OCI-LY1 (cell line): ENCODE results near the gene TBC1D8.
"Not testable (repeated sequence)": the region's sequence is repeated elsewhere in the genome, so short reads cannot be mapped to it uniquely, and the experiment has no call there.

Source experiments
- H2AFZ ChIP-seq: fragments of 200-600 bp; sonication (generic), shearing (Covaris generic); 2 replicates; pipeline ENCODE4 v1.6.0; 2014; ENCODE audit warnings: antibody characterized with exemption, mild to moderate bottlenecking, low read length
- H3F3A ChIP-seq: fragments of 200-600 bp; sonication (generic), shearing (Covaris generic); 2 replicates; pipeline ENCODE4 v1.6.0; 2014; ENCODE audit warnings: mild to moderate bottlenecking, antibody characterized with exemption, low read length, moderate library complexity; ENCODE audit not compliant: insufficient read depth
- H3K27ac ChIP-seq: fragments of 200-600 bp; sonication (generic); 2 replicates; pipeline ENCODE4 v1.5.1; 2014; ENCODE audit warnings: low read length, mixed run types, mild to moderate bottlenecking, low read depth; ENCODE audit not compliant: poor library complexity, severe bottlenecking
- H3K27me3 ChIP-seq: fragments of 200-600 bp; sonication (generic); 2 replicates; pipeline ENCODE4 v1.6.0; 2014; ENCODE audit warnings: antibody characterized with exemption, mild to moderate bottlenecking, low read length, moderate library complexity; ENCODE audit not compliant: insufficient read depth
- H3K36me3 ChIP-seq: fragments of 200-600 bp; sonication (generic); 2 replicates; pipeline ENCODE4 v1.6.1; 2014; ENCODE audit warnings: mild to moderate bottlenecking, antibody characterized with exemption, low read length, moderate library complexity, mixed read lengths; ENCODE audit not compliant: insufficient read depth
- H3K4me1 ChIP-seq: fragments of 200-600 bp; sonication (generic); 2 replicates; pipeline ENCODE4 v1.5.1; 2014; ENCODE audit warnings: mild to moderate bottlenecking, low read length, moderate library complexity; ENCODE audit not compliant: insufficient read depth, severe bottlenecking
- H3K4me2 ChIP-seq: fragments of 200-600 bp; sonication (generic), shearing (Covaris generic); 2 replicates; pipeline ENCODE4 v1.6.1; 2014; ENCODE audit warnings: low read length
- H3K4me3 ChIP-seq: fragments of 200-600 bp; sonication (generic); 2 replicates; pipeline ENCODE4 v1.5.1; 2014; ENCODE audit warnings: low read length, low read depth, mild to moderate bottlenecking, mixed read lengths; ENCODE audit not compliant: poor library complexity, severe bottlenecking
- H3K79me2 ChIP-seq: fragments of 200-600 bp; shearing (Covaris generic); 2 replicates; pipeline ENCODE4 v1.6.1; 2016; ENCODE audit warnings: mixed run types, low read length, mixed read lengths; ENCODE audit not compliant: insufficient read depth
- H3K9ac ChIP-seq: fragments of 200-600 bp; sonication (generic), shearing (Covaris generic); 2 replicates; pipeline ENCODE4 v1.6.1; 2014; ENCODE audit warnings: mild to moderate bottlenecking, low read length, mixed read lengths
- H3K9me2 ChIP-seq: fragments of 200-600 bp; sonication (generic), shearing (Covaris generic); 2 replicates; pipeline ENCODE4 v1.6.1; 2014; ENCODE audit warnings: low read depth, mild to moderate bottlenecking, low read length, mixed read lengths
- H3K9me3 ChIP-seq: fragments of 200-600 bp; shearing (Covaris generic); 2 replicates; pipeline ENCODE4 v1.6.1; 2014; ENCODE audit warnings: low read length, mixed read lengths
- H4K20me1 ChIP-seq: fragments of 200-600 bp; sonication (generic), shearing (Covaris generic); 2 replicates; pipeline ENCODE4 v1.6.0; 2016; ENCODE audit warnings: mild to moderate bottlenecking, low read length; ENCODE audit not compliant: insufficient read depth
- CTCF ChIP-seq: fragments of 200-600 bp; sonication (generic), shearing (Covaris generic); IDR thresholded peaks from 2 replicates; pipeline ENCODE4 v1.5.1; 2017; ENCODE audit warnings: mild to moderate bottlenecking, antibody characterized with exemption, low read length, moderate library complexity, mixed read lengths
- EZH2 ChIP-seq: fragments of 200-600 bp; sonication (generic), shearing (Covaris generic); IDR thresholded peaks from 2 replicates; pipeline ENCODE4 v1.8.0; 2017; ENCODE audit warnings: borderline replicate concordance, mixed run types, mild to moderate bottlenecking, antibody characterized with exemption, low read length, moderate library complexity, mixed read lengths

Gene TBC1D8

DNA sequence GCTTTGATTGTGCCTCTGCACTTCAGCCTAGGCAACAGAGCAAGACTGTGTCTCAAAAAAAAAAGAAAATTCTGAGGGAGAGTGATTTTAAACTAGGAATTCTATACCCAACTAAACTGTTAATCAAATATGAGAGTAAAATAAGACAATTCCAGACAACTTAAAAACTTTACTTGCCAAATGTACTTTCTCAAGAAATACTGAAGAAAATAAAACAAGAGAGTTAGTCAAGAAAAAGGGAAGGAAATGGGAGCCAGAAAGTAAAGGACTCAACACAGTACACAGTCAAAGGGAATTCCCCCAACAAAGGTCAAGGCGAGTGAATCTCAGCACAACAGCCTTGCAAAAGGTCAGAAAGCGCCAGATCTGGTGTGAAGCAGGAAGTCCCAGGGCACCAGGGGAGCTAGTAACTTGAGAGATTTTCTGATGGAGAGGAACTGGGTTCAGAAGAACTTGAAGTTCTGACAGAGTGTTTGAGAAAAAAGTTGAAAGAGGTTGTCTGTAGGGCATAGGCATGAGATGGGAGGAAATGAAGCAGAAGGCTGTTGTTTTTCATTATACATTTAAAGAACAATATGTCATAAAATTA lies 22.6 kb upstream of the TBC1D8 start:
- H3F3A ChIP-seq: no peaks in the 10 kb centered on the region
- no peaks in the 10 kb centered on the region for H3K4me1 ChIP-seq
- H3K27ac ChIP-seq: no peak overlapping the region
- H3K9me2 ChIP-seq: no peaks in the 10 kb centered on the region
- no peaks in the 10 kb centered on the region for H3K27me3 ChIP-seq
- no peaks in the 10 kb centered on the region for H3K9me3 ChIP-seq
- H3K9ac ChIP-seq: no peak overlapping the region
- TF ChIP-seq EZH2: no peak
- TF ChIP-seq CTCF: no peak
- no peaks in the 10 kb centered on the region for H3K79me2 ChIP-seq
- no peak overlapping the region for H2AFZ ChIP-seq
- no peaks in the 10 kb centered on the region for H3K36me3 ChIP-seq
- no peaks in the 10 kb centered on the region for H4K20me1 ChIP-seq
- no peak overlapping the region for H3K4me3 ChIP-seq
- no peak overlapping the region for H3K4me2 ChIP-seq

GRCh38 chr2:101169822-101170221 lies 18.6 kb upstream of the TBC1D8 start:
- H2AFZ ChIP-seq, H3K27ac ChIP-seq, H3F3A ChIP-seq, H3K4me3 ChIP-seq, H3K9me3 ChIP-seq, H3K79me2 ChIP-seq, H3K4me2 ChIP-seq, H4K20me1 ChIP-seq, H3K27me3 ChIP-seq, H3K4me1 ChIP-seq, H3K36me3 ChIP-seq, H3K9me2 ChIP-seq, H3K9ac ChIP-seq: not testable (repeated sequence)

DNA sequence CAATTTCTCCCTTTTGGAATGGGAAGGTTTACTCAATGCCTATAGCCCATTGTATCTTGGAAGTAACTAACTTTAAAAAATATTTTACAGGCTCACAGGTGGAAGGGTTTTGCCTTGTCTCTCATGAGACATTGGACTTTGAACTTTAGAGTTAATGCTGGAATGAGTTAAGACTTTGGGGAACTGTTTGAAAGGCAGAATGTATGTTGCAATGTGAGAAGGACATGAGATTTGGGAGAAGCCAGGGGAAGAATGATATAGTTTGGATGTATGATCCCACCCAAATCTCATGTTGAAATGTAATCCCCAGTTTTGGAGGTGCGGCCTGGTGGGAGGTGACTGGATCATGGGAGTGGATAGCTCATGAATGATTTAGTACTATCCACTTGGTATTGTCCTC lies 17.5 kb upstream of the TBC1D8 start:
- H3K9me2 ChIP-seq: no peaks in the 10 kb centered on the region
- H3K79me2 ChIP-seq: no peaks in the 10 kb centered on the region
- no peaks in the 10 kb centered on the region for H4K20me1 ChIP-seq
- no peaks in the 10 kb centered on the region for H3K9me3 ChIP-seq
- no peak overlapping the region for H3K4me3 ChIP-seq
- H3K9ac ChIP-seq: no peak overlapping the region
- H3K4me1 ChIP-seq: no peaks in the 10 kb centered on the region
- no peaks in the 10 kb centered on the region for H3F3A ChIP-seq
- H3K27me3 ChIP-seq: no peaks in the 10 kb centered on the region; the same call in 1 of the 2 replicates
- no peaks in the 10 kb centered on the region for H3K36me3 ChIP-seq
- no peak overlapping the region for H3K4me2 ChIP-seq
- no peak overlapping the region for H3K27ac ChIP-seq
- TF ChIP-seq EZH2 (no peak), CTCF (no peak)
- no peak overlapping the region for H2AFZ ChIP-seq

GRCh38 chr2:101167532-101167931 lies 16.4 kb upstream of the TBC1D8 start:
- H3K27ac ChIP-seq, H3K4me3 ChIP-seq, H3K79me2 ChIP-seq, H3K36me3 ChIP-seq, H2AFZ ChIP-seq, H3K4me1 ChIP-seq, H3F3A ChIP-seq, H4K20me1 ChIP-seq, H3K9me3 ChIP-seq, H3K27me3 ChIP-seq, H3K9ac ChIP-seq, H3K4me2 ChIP-seq, H3K9me2 ChIP-seq: not testable (repeated sequence)
